Ascending aorta (tissue), 2 donors: ENCODE measurements around the gene LRP1-AS. TPM values are rescaled to one million over a fixed set of nuclear protein-coding genes. Genes with fewer than 3 reads are reported as not detected.
"Not testable (repeated sequence)": the region's sequence is repeated elsewhere in the genome, so short reads cannot be mapped to it uniquely, and the experiment has no call there.

Experiments
- DNase-seq, 2 donors: peaks; one replicate each; pipeline ENCODE4 v3.0.0-alpha.2; 2019; ENCODE audit warnings: low spot score in 2 of 2
- H3K27ac ChIP-seq, 2 donors: fragments of 200-600 bp; sonication (generic); one replicate each; pipeline ENCODE4 v1.5.1; 2016 to 2017; ENCODE audit warnings: mild to moderate bottlenecking in 1 of 2
- H3K27me3 ChIP-seq: fragments of 200-600 bp; sonication (generic); one replicate; pipeline ENCODE4 v1.5.1; 2017
- H3K36me3 ChIP-seq, 2 donors: fragments of 200-600 bp; sonication (generic); one replicate each; pipeline ENCODE4 v1.5.1; 2016
- H3K4me1 ChIP-seq, 2 donors: fragments of 200-600 bp; sonication (generic); one replicate each; pipeline ENCODE4 v1.5.1; 2016 to 2017; ENCODE audit warnings: mild to moderate bottlenecking in 1 of 2
- H3K4me3 ChIP-seq, 2 donors: fragments of 200-600 bp; sonication (generic); one replicate each; pipeline ENCODE4 v1.5.1; 2016 to 2017; ENCODE audit warnings: mild to moderate bottlenecking in 1 of 2
- H3K9me3 ChIP-seq, 2 donors: fragments of 200-600 bp; sonication (generic); one replicate each; pipeline ENCODE4 v1.5.1; 2016
- intact Hi-C: fragments of 100-400 bp; cut with DNase I; formaldehyde crosslinking; loops from one replicate; pipeline ENCODE4 v1.15.1; 2023
- total RNA-seq: library from RNA; depleted of rRNA; stranded (reverse); fragments of >200 nt; gene quantifications from one replicate; pipeline ENCODE4 v1.1.0, GENCODE V29; 2016
- TF ChIP-seq, protein P1 (sequence below), 3 experiments: fragments of 200-600 bp in 2 of 3; fragments of 450-650 bp in 1 of 3; sonication (generic) in 2 of 3; IDR thresholded peaks; one replicate each; pipeline ENCODE4 v1.5.1; 2016 to 2019; ENCODE audit warnings: antibody characterized with exemption in 3 of 3, mild to moderate bottlenecking in 1 of 3, moderate library complexity in 1 of 3

The LRP1-AS gene
- total RNA-seq, 1 donor from 2014 or later: not detected

- no peaks in the 10 kb centered on the region for H3K9me3 ChIP-seq
- H3K4me1 ChIP-seq: peaks cover 15 to 28% of the 10 kb centered on the region in 2 donors
- intact Hi-C loops: loop anchor here (1.0 to 5.0 kb wide), 3 partner anchors 16 to 40 kb away; partner anchors contain the start of genes NAB2 and STAT6
- DNase-seq: peak in 1 of 2 donors; percentile 88
- peak overlapping the region; percentile 88 to 96 for H3K4me3 ChIP-seq
- no peaks in the 10 kb centered on the region for H3K27me3 ChIP-seq
- TF ChIP-seq, protein P1, sequence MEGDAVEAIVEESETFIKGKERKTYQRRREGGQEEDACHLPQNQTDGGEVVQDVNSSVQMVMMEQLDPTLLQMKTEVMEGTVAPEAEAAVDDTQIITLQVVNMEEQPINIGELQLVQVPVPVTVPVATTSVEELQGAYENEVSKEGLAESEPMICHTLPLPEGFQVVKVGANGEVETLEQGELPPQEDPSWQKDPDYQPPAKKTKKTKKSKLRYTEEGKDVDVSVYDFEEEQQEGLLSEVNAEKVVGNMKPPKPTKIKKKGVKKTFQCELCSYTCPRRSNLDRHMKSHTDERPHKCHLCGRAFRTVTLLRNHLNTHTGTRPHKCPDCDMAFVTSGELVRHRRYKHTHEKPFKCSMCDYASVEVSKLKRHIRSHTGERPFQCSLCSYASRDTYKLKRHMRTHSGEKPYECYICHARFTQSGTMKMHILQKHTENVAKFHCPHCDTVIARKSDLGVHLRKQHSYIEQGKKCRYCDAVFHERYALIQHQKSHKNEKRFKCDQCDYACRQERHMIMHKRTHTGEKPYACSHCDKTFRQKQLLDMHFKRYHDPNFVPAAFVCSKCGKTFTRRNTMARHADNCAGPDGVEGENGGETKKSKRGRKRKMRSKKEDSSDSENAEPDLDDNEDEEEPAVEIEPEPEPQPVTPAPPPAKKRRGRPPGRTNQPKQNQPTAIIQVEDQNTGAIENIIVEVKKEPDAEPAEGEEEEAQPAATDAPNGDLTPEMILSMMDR (IDR thresholded peaks at IDR 0.05): peak in 2 of 3 experiments; percentile 21 to 56
- no peaks in the 10 kb centered on the region for H3K36me3 ChIP-seq
- peak overlapping the region; percentile 91 to 99 for H3K27ac ChIP-seq
Observed at GRCh38 chr12:57127101-57127725, 20.2 kb downstream of the LRP1-AS start.

- no peaks in the 10 kb centered on the region for H3K9me3 ChIP-seq
- TF ChIP-seq, protein P1 (IDR thresholded peaks at IDR 0.05): no peak
- no peaks in the 10 kb centered on the region for H3K36me3 ChIP-seq
- H3K4me1 ChIP-seq: peaks cover 9 to 22% of the 10 kb centered on the region in 2 donors
- peak overlapping the region; percentile 91 to 99 for H3K27ac ChIP-seq
- intact Hi-C loops: loop anchor here (2.0 to 5.0 kb wide), 2 partner anchors 16 to 39 kb away; partner anchors contain the start of genes NAB2 and STAT6
- no peak for DNase-seq
- H3K4me3 ChIP-seq: peak overlapping the region in 1 of 2 donors; percentile 88
- H3K27me3 ChIP-seq: no peaks in the 10 kb centered on the region
Observed at GRCh38 chr12:57126561-57126960, 20.9 kb downstream of the LRP1-AS start.

DNA sequence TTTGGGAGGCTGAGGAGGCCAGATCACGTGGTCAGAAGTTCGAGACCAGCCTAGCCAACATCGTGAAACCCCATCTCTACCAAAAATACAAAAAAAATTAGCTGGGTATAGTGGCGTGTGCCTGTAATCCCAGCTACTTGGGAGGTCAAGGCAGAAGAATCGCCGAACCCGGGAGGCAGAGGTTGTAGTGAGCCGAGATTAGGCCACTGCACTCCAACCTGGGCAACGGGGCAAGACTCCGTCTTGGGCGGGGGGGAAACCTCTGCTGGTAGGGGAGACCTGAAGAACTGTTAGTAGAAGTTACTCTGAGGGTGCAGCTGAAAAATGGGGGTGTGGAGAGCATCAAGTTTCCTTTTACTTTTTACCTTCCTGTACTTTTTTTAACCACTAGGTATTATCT, 21.4 kb downstream of the LRP1-AS start:
- Histone ChIP-seq H3K36me3 (no peaks in the 10 kb centered on the region), H3K27me3 (no peaks in the 10 kb centered on the region), H3K4me1 (peaks cover 9 to 18% of the 10 kb centered on the region in 2 donors), H3K4me3 (no peak overlapping the region), H3K9me3 (no peaks in the 10 kb centered on the region), H3K27ac (no peak overlapping the region)
- intact Hi-C loops: loop anchor here (2.0 to 5.0 kb wide), 2 partner anchors 15 to 39 kb away; partner anchors contain the start of genes NAB2 and STAT6
- TF ChIP-seq, protein P1 (IDR thresholded peaks at IDR 0.05): no peak
- DNase-seq: no peak

GRCh38 chr12:57124261-57124877, 23.1 kb downstream of the LRP1-AS start:
- Histone ChIP-seq H3K9me3 (no peaks in the 10 kb centered on the region), H3K4me3 (no peak overlapping the region), H3K27me3 (no peaks in the 10 kb centered on the region), H3K4me1 (peaks cover 3 to 10% of the 10 kb centered on the region in 2 donors), H3K27ac (no peak overlapping the region), H3K36me3 (no peaks in the 10 kb centered on the region)
- DNase-seq: peak in 1 of 2 donors; percentile 88
- TF ChIP-seq, protein P1 (IDR thresholded peaks at IDR 0.05): peak; percentile 92 to 96 (median 92)
- intact Hi-C loops: loop anchor here (1.0 kb wide), 1 partner anchor 51 kb away; no protein-coding TSS in a partner anchor

DNA sequence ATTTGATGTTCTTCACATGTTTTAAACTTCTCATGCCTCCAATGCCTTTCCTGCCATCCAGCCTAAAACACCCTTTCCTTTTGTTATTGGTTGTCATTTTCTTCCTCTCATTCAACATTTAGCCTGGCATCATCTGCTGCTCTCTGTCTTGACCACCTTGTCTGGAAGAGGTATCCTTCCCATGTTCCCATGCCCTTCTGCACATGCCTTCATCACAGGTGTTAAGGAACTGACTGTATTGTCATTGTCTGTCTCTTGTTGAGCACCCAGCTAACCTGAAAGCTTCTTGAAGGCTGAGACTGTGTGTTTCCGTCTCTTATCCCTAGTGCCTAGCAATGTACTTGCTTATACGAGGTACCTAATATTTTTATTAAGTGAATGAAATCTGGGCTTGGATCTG, 23.6 kb downstream of the LRP1-AS start:
- Histone ChIP-seq H3K4me1 (peaks cover 3 to 10% of the 10 kb centered on the region in 2 donors), H3K27ac (no peak overlapping the region), H3K36me3 (no peaks in the 10 kb centered on the region), H3K9me3 (no peaks in the 10 kb centered on the region), H3K27me3 (no peaks in the 10 kb centered on the region), H3K4me3 (no peak overlapping the region)
- intact Hi-C loops: loop anchor here (1.0 kb wide), 1 partner anchor 51 kb away; no protein-coding TSS in a partner anchor
- TF ChIP-seq, protein P1 (IDR thresholded peaks at IDR 0.05): no peak
- DNase-seq: no peak

DNA sequence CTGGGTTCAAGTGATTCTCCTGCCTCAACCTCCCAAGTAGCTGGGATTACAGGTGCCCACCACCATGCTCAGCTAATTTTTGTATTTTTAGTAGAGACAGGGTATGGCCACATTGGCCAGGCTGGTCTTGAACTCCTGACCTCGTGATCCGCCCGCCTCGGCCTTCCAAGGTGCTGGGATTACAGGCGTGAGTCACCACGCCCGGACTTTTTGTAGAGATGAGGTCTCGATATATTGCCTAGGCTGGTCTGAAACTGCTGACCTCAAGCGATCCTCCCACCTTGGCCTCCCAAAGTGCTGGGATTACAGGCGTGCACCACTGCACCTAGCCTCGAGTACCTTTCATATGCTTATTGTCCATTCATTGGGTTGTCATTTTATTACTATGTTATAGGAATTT, 26.7 kb downstream of the LRP1-AS start:
- H3K27me3 ChIP-seq, intact Hi-C loops, H3K4me1 ChIP-seq, DNase-seq, H3K9me3 ChIP-seq, H3K4me3 ChIP-seq, H3K36me3 ChIP-seq, H3K27ac ChIP-seq: not testable (repeated sequence)
